NCI-H2171 treated with DMSO at 0.1 percent for 48 hours (cell line): ENCODE measurements around the gene MRPL22.
"Not testable (repeated sequence)": the region's sequence is repeated elsewhere in the genome, so short reads cannot be mapped to it uniquely, and the experiment has no call there.

ENCODE experiments used
- DNase-seq: peaks from one replicate; lab custom pipeline; 2025; lab: John Stamatoyannopoulos, UW

The MRPL22 gene

GRCh38 chr5:154997746-154998145, 56.9 kb downstream of the MRPL22 start:
- DNase-seq = no peak

GRCh38 chr5:154999865-155000264, 59.0 kb downstream of the MRPL22 start:
- DNase-seq = no peak

GRCh38 chr5:155001523-155001922, 60.6 kb downstream of the MRPL22 start:
- no peak for DNase-seq

DNA sequence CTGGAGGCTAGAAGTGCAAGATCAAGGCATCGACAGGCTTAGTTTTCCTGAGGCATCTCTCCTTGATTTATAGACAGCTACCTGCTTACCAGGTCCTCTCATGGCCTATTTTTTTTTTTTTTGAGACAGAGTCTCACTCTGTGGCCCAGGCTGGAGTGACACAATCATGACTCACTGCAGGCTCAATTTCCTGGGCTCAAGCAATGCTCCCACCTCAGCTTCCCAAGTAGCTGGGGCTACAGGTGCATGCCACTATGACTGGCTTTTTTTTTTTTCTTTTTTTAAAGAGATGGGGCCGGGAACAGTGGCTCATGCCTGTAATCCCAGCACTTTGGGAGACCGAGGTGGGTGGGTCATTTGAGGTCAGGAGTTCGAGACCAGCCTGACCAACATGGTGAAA, 61.8 kb downstream of the MRPL22 start:
- DNase-seq = not testable (repeated sequence)

- no peak for DNase-seq
Measured at GRCh38 chr5:155004138-155004744, 63.4 kb downstream of the MRPL22 start.

GRCh38 chr5:155006265-155006664, 65.4 kb downstream of the MRPL22 start:
- not testable (repeated sequence) for DNase-seq

- no peak for DNase-seq
Measured at GRCh38 chr5:155008669-155009068, 67.8 kb downstream of the MRPL22 start.

- no peak for DNase-seq
Measured at GRCh38 chr5:155010881-155011280, 70.0 kb downstream of the MRPL22 start.

GRCh38 chr5:155013526-155013925, 72.7 kb downstream of the MRPL22 start, which contains the start of gene KIF4B:
KIF4B (plus strand) TSS chr5:155013755; CDS start chr5:155013860, 105 bp downstream.
- no peak for DNase-seq

DNA sequence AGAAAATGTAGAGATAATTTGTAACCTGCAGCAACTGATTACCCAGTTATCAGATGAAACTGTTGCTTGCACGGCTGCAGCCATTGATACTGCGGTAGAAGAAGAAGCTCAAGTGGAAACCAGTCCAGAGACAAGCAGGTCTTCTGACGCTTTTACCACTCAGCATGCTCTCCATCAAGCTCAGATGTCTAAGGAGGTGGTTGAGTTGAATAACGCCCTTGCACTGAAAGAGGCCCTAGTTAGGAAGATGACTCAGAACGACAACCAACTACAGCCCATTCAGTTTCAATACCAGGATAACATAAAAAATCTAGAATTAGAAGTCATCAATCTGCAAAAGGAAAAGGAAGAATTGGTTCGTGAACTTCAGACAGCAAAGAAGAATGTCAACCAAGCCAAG, 74.4 kb downstream of the MRPL22 start:
- no peak for DNase-seq

GRCh38 chr5:155017610-155018009, 76.7 kb downstream of the MRPL22 start:
- DNase-seq = no peak
